NCI-H2029 treated with DMSO at 0.1 percent for 48 hours (cell line): ENCODE data around the gene PARD3B.

Experiments used
- DNase-seq: peaks from one replicate; lab custom pipeline; 2025; lab: John Stamatoyannopoulos, UW

PARD3B gene

GRCh38 chr2:205273148-205273547, 727.9 kb downstream of the PARD3B start:
- no peak for DNase-seq

- DNase-seq, result no peak
Observed at GRCh38 chr2:205273627-205274026, 728.4 kb downstream of the PARD3B start.

- DNase-seq, result no peak
Observed at GRCh38 chr2:205274801-205275200, 729.5 kb downstream of the PARD3B start.

- DNase-seq, result no peak
Observed at GRCh38 chr2:205276116-205276777, 731.0 kb downstream of the PARD3B start.

- no peak for DNase-seq
Observed at GRCh38 chr2:205280596-205281236, 735.4 kb downstream of the PARD3B start.

- DNase-seq, result no peak
Observed at GRCh38 chr2:205283736-205284270, 738.5 kb downstream of the PARD3B start.

- DNase-seq, result no peak
Observed at GRCh38 chr2:205284334-205284733, 739.1 kb downstream of the PARD3B start.

- DNase-seq, result no peak
Observed at GRCh38 chr2:205287316-205287715, 742.0 kb downstream of the PARD3B start.

GRCh38 chr2:205288686-205289085, 743.4 kb downstream of the PARD3B start:
- DNase-seq, result no peak

GRCh38 chr2:205290299-205290698, 745.0 kb downstream of the PARD3B start:
- no peak for DNase-seq

GRCh38 chr2:205292665-205293295, 747.5 kb downstream of the PARD3B start:
- DNase-seq, result no peak

GRCh38 chr2:205293559-205293958, 748.3 kb downstream of the PARD3B start:
- DNase-seq, result no peak

- no peak for DNase-seq
Observed at GRCh38 chr2:205296959-205297358, 751.7 kb downstream of the PARD3B start.

- no peak for DNase-seq
Observed at GRCh38 chr2:205297368-205297767, 752.1 kb downstream of the PARD3B start.

- no peak for DNase-seq
Observed at GRCh38 chr2:205297846-205298245, 752.6 kb downstream of the PARD3B start.

- no peak for DNase-seq
Observed at GRCh38 chr2:205311201-205311600, 765.9 kb downstream of the PARD3B start.

- no peak for DNase-seq
Observed at GRCh38 chr2:205321231-205321630, 776.0 kb downstream of the PARD3B start.

- no peak for DNase-seq
Observed at GRCh38 chr2:205323929-205324328, 778.7 kb downstream of the PARD3B start.

- no peak for DNase-seq
Observed at GRCh38 chr2:205324355-205324754, 779.1 kb downstream of the PARD3B start.

GRCh38 chr2:205333351-205333750, 788.1 kb downstream of the PARD3B start:
- DNase-seq, result no peak

GRCh38 chr2:205337274-205337673, 792.0 kb downstream of the PARD3B start:
- no peak for DNase-seq

GRCh38 chr2:205338156-205338555, 792.9 kb downstream of the PARD3B start:
- no peak for DNase-seq

- DNase-seq, result no peak
Observed at GRCh38 chr2:205343103-205343502, 797.8 kb downstream of the PARD3B start.
